GM12872 (cell line): ENCODE results near the gene HIC1.

Experiments
- CTCF ChIP-seq: IDR thresholded peaks from 3 replicates; pipeline ENCODE4 v1.5.1; 2011; ENCODE audit warnings: low read depth, mild to moderate bottlenecking, low read length, moderate library complexity; ENCODE audit not compliant: insufficient read depth

Gene HIC1

DNA sequence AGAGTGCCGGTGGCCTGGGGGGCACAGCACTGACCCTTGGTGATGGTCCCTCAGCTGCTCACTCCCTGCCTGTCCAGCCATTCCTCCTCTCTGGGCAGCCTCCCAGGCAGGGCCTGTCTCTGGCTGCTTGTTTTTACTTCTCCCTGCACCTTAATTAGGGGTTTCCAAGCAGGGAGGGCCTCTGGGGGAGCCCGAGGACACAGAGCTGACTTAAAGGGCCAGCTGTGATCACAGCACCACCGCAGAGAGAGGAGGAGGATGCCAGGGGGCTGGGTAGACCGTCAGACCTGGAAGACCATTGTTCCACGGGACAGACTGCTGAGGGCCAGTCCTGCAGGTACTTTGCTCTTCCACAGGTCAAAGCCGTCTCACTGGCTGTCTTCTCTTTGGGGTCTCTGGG is 26.2 kb upstream of the HIC1 start:
- no peak for TF ChIP-seq CTCF

GRCh38 chr17:2029911-2030778 is 24.8 kb upstream of the HIC1 start, which contains the start of gene DPH1:
Gene DPH1, plus strand, starts transcription at chr17:2030153. Its CDS starts 17 bp downstream, at chr17:2030170.
- TF ChIP-seq CTCF = no peak

DNA sequence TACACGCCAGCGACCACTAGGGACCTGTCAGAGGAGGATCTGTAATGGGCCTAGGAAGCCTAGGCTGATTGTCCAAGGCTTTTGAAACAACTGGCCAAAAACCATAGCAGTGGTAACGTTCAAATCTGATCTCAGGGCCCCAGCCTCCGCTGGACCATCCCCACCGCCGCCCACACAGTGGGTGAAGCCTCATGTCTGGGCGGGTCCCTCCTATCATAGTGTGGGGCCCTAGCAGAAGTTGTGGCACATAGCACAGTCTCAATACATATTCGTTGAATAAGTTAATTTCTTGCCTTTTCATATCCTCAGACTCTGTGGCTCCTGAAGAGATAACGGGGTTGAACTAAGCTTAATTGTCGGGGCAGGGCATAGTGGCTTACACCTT is 24.1 kb upstream of the HIC1 start:
- TF ChIP-seq CTCF = peak; percentile 75

GRCh38 chr17:2033153-2033552 is 21.8 kb upstream of the HIC1 start:
- TF ChIP-seq CTCF = no peak

GRCh38 chr17:2034157-2034556 is 20.7 kb upstream of the HIC1 start:
- TF ChIP-seq CTCF = no peak

DNA sequence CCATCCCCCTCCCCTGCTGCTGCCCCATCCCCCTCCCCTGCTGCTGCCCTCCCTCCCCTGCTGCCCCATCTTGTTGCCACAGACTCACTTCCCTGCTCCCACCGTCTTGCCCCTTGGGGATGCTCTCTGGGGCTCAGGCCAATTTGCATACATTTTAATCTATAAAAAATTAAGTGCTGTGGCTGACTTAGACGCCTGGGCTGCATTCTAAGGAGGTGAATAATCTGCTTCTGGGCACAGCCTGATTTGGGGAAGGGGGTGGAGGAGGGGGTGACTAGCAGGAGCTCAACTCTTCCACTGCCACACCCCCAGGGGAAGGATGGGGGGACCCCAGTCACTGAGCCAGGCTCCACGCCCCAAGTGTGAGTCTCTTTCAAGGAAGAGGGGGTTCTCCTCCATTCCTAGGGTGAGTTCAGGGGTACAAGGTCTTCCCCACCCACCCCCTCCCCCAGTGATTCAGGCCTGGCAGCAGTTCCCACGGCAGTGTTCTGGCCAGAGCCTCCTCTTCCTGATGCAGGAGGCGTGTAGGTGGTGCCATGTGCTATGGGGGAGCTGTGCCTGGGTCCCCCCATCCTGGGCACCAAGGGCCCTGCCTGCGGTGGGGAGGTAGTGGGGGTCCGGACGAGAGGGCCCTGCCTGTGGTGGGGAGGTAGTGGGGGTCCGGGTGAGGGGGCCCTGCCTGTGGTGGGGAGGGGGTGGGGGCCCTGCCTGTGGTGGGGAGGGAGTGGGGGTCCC is 19.9 kb upstream of the HIC1 start:
- TF ChIP-seq CTCF = no peak
